SK-N-SH (cell line): Measurements from ENCODE around the gene KCNQ5. TPM values are rescaled to one million over a fixed set of nuclear protein-coding genes. Genes with fewer than 3 reads are reported as not detected.

Source experiments
- CTCF ChIA-PET: fragments of 300-600, 350-600 bp; formaldehyde crosslinking; extraction: SDS; loops from one replicate; lab custom pipeline; 2021; lab: Yijun Ruan, JAX
- POLR2A ChIA-PET: fragments of 350-600 bp; sonication (Branson Sonifier 250); formaldehyde crosslinking; extraction: SDS; loops from one replicate; lab custom pipeline; 2020; ENCODE audit warnings: antibody characterized with exemption, inconsistent platforms; lab: Yijun Ruan, JAX
- DNase-seq: peaks from one replicate; pipeline ENCODE4 v3.0.0; 2012
- H2AFZ ChIP-seq: fragments of 200-600 bp; sonication (generic); 2 replicates; pipeline ENCODE4 v1.8.1; 2016; ENCODE audit warnings: antibody characterized with exemption, mild to moderate bottlenecking, low read depth
- H3F3A ChIP-seq: fragments of 200-600 bp; sonication (generic); replicated peaks from 2 replicates; pipeline ENCODE3; 2016; ENCODE audit warnings: antibody characterized with exemption, mild to moderate bottlenecking; ENCODE audit not compliant: insufficient read depth
- H3K27ac ChIP-seq, 2 experiments: fragments of 200-500 bp in 1 of 2; fragments of 200-600 bp in 1 of 2; sonication (Bioruptor generic) in 1 of 2; sonication (generic), shearing (Covaris generic) in 1 of 2; 2 replicates each; pipeline versions ENCODE4 v1.5.1 to v1.6.1; 2014 to 2016; ENCODE audit warnings: low read depth in 2 of 2, inconsistent platforms in 1 of 2, low read length in 1 of 2, mild to moderate bottlenecking in 1 of 2, mixed read lengths in 1 of 2
- H3K27me3 ChIP-seq: fragments of 200-600 bp; sonication (generic), shearing (Covaris generic); 2 replicates; pipeline ENCODE4 v1.6.1; 2016; ENCODE audit warnings: mixed run types; ENCODE audit not compliant: insufficient read depth
- H3K36me3 ChIP-seq, 2 experiments: fragments of 200-500 bp in 1 of 2; fragments of 200-600 bp in 1 of 2; sonication (Bioruptor generic) in 1 of 2; sonication (generic) in 1 of 2; replicated peaks in 1 of 2; 2 replicates each; pipeline versions ENCODE3 to v1.5.1; 2014 to 2016; ENCODE audit warnings: low read length in 1 of 2, mild to moderate bottlenecking in 1 of 2; ENCODE audit not compliant: insufficient read depth in 2 of 2, control insufficient read depth in 1 of 2
- H3K4me1 ChIP-seq, 2 experiments: fragments of 200-500 bp in 1 of 2; fragments of 200-600 bp in 1 of 2; sonication (Bioruptor generic) in 1 of 2; sonication (generic), shearing (Covaris generic) in 1 of 2; 2 replicates each; pipeline versions ENCODE4 v1.5.1 to v1.6.1; 2014 to 2016; ENCODE audit warnings: low read depth in 1 of 2, low read length in 1 of 2, mixed run types in 1 of 2; ENCODE audit not compliant: insufficient read depth in 2 of 2, control insufficient read depth in 1 of 2
- H3K4me2 ChIP-seq: fragments of 200-600 bp; sonication (generic), shearing (Covaris generic); 2 replicates; pipeline ENCODE4 v1.6.1; 2017; ENCODE audit warnings: mixed run types
- H3K4me3 ChIP-seq, 2 experiments: fragments of 200-500 bp in 1 of 2; fragments of 200-600 bp in 1 of 2; sonication (Bioruptor generic) in 1 of 2; sonication (generic), shearing (Covaris generic) in 1 of 2; 2 replicates each; pipeline versions ENCODE4 v1.5.1 to v1.8.1; 2014 to 2016; ENCODE audit warnings: low read depth in 2 of 2, inconsistent platforms in 1 of 2, low read length in 1 of 2, mild to moderate bottlenecking in 1 of 2, mixed read lengths in 1 of 2, moderate library complexity in 1 of 2
- H3K79me2 ChIP-seq: fragments of 200-600 bp; sonication (generic); 2 replicates; pipeline ENCODE4 v1.8.1; 2017; ENCODE audit warnings: mild to moderate bottlenecking; ENCODE audit not compliant: insufficient read depth
- H3K9ac ChIP-seq: fragments of 200-600 bp; sonication (generic); 2 replicates; pipeline ENCODE4 v1.6.1; 2017; ENCODE audit warnings: mixed run types
- H3K9me2 ChIP-seq: fragments of 200-600 bp; sonication (generic); 2 replicates; pipeline ENCODE4 v1.6.1; 2017; ENCODE audit warnings: mixed run types
- H3K9me3 ChIP-seq: fragments of 200-600 bp; sonication (generic); 2 replicates; pipeline ENCODE4 v1.6.1; 2017; ENCODE audit warnings: mixed run types, mild to moderate bottlenecking, moderate library complexity
- H4K20me1 ChIP-seq: fragments of 200-600 bp; sonication (generic); 2 replicates; pipeline ENCODE4 v1.6.1; 2017; ENCODE audit warnings: mild to moderate bottlenecking, mixed run types; ENCODE audit not compliant: insufficient read depth
- CHD2 ChIP-seq: fragments of 150-350 bp; IDR thresholded peaks from 2 replicates; pipeline ENCODE4 v1.6.1; 2018; ENCODE audit warnings: low read length; ENCODE audit not compliant: partially characterized antibody
- CTCF ChIP-seq: fragments of 200-600 bp; sonication (generic); IDR thresholded peaks from 2 replicates; pipeline ENCODE4 v1.6.1; 2017; ENCODE audit warnings: antibody characterized with exemption, mild to moderate bottlenecking, moderate library complexity
- ELF1 ChIP-seq: IDR thresholded peaks from 2 replicates; pipeline ENCODE4 v1.4.0; 2012
- EP300 ChIP-seq, 2 experiments: IDR thresholded peaks; 2 replicates each; pipeline versions ENCODE4 v1.4.0 to v1.6.1; 2012; ENCODE audit warnings: borderline replicate concordance in 1 of 2, low read depth in 1 of 2, low read length in 1 of 2
- FOSL2 ChIP-seq: IDR thresholded peaks from 2 replicates; pipeline ENCODE4 v1.4.0; 2012; ENCODE audit warnings: low read depth, mild to moderate bottlenecking, moderate library complexity, borderline replicate concordance
- FOXM1 ChIP-seq: IDR thresholded peaks from 2 replicates; pipeline ENCODE4 v1.4.0; 2012; ENCODE audit warnings: low read depth, mild to moderate bottlenecking
- GABPA ChIP-seq: IDR thresholded peaks from 2 replicates; pipeline ENCODE4 v1.4.0; 2012; ENCODE audit warnings: low read depth, mild to moderate bottlenecking
- GATA2 ChIP-seq: sonication (generic); formaldehyde crosslinking; IDR thresholded peaks from 2 replicates; pipeline ENCODE4 v1.5.0; 2020; ENCODE audit warnings: mild to moderate bottlenecking, missing genetic modification reagents
- JUND ChIP-seq: IDR thresholded peaks from 2 replicates; pipeline ENCODE4 v1.4.0; 2012
- MAX ChIP-seq: IDR thresholded peaks from 2 replicates; pipeline ENCODE4 v1.4.0; 2012; ENCODE audit warnings: low read depth
- MEF2A ChIP-seq: IDR thresholded peaks from 2 replicates; pipeline ENCODE4 v1.4.0; 2012; ENCODE audit warnings: low read depth, borderline replicate concordance
- MXI1 ChIP-seq: IDR thresholded peaks from 2 replicates; pipeline ENCODE4 v1.6.1; 2012; ENCODE audit warnings: mild to moderate bottlenecking, low read depth, low read length, improper control_type of control experiment
- NFIC ChIP-seq: IDR thresholded peaks from 2 replicates; pipeline ENCODE4 v1.4.0; 2012; ENCODE audit warnings: borderline replicate concordance
- NRF1 ChIP-seq: IDR thresholded peaks from 2 replicates; pipeline ENCODE4 v1.6.1; 2012; ENCODE audit warnings: low read depth, mild to moderate bottlenecking, low read length
- PBX3 ChIP-seq: IDR thresholded peaks from 2 replicates; pipeline ENCODE4; 2012
- POLR2AphosphoS5 ChIP-seq: IDR thresholded peaks from 2 replicates; pipeline ENCODE4 v1.6.1; 2012; ENCODE audit warnings: low read depth, low read length
- RFX5 ChIP-seq: IDR thresholded peaks from 2 replicates; pipeline ENCODE4 v1.6.1; 2012; ENCODE audit warnings: mild to moderate bottlenecking, improper control_type of control experiment, low read length
- SIN3A ChIP-seq: IDR thresholded peaks from 2 replicates; pipeline ENCODE4 v1.6.1; 2012; ENCODE audit warnings: low read depth, mild to moderate bottlenecking, low read length, moderate library complexity, borderline replicate concordance
- SMC3 ChIP-seq: IDR thresholded peaks from 2 replicates; pipeline ENCODE4 v1.6.1; 2012; ENCODE audit warnings: low read depth, low read length, improper control_type of control experiment
- TAF1 ChIP-seq: IDR thresholded peaks from 2 replicates; pipeline ENCODE4 v1.6.1; 2012; ENCODE audit warnings: low read depth, mild to moderate bottlenecking, low read length, moderate library complexity, borderline replicate concordance
- TCF12 ChIP-seq: IDR thresholded peaks from 2 replicates; pipeline ENCODE4 v1.4.0; 2012
- USF1 ChIP-seq: IDR thresholded peaks from 2 replicates; pipeline ENCODE4 v1.4.0; 2012; ENCODE audit warnings: low read depth, borderline replicate concordance
- USF2 ChIP-seq: fragments of 150-350 bp; IDR thresholded peaks from 2 replicates; pipeline ENCODE4 v1.6.1; 2017; ENCODE audit warnings: antibody characterized with exemption, low read length, low read depth, borderline replicate concordance
- YY1 ChIP-seq: IDR thresholded peaks from 2 replicates; pipeline ENCODE4 v1.4.0; 2012; ENCODE audit warnings: low read depth, mild to moderate bottlenecking
- ZBTB33 ChIP-seq: IDR thresholded peaks from 2 replicates; pipeline ENCODE4 v1.4.0; 2012; ENCODE audit warnings: low read depth, borderline replicate concordance
- WGBS: methylation state at CpG from one replicate; pipeline ENCODE4 v1.1.6; 2017; ENCODE audit warnings: low lambda C conversion rate; 5-methylcytosine and 5-hydroxymethylcytosine counted together
- polyA plus RNA-seq, 3 experiments: library from polyadenylated mRNA; depleted of rRNA; stranded (reverse); fragments of >200 nt; gene quantifications; 2 replicates each; pipeline ENCODE4 v1.2.3, GENCODE V29; 2012

KCNQ5 gene
- polyA plus RNA-seq, 1 of the 3 experiments (the other 2 are of a cell fraction): 3.2 TPM

GRCh38 chr6:73129653-73130443 is 508.0 kb downstream of the KCNQ5 start:
- peak; percentile 52 for DNase-seq
- Histone ChIP-seq H3K27me3 (no peaks in the 10 kb centered on the region), H3K9me2 (no peaks in the 10 kb centered on the region), H3K27ac (no peak overlapping the region), H3K4me1 (peaks cover 0 to 7% of the 10 kb centered on the region in 2 experiments; a peak in 1 of 4 replicates), H3F3A (peaks cover 9% of the 10 kb centered on the region), H3K9ac (no peak overlapping the region), H3K4me2 (no peak overlapping the region), H4K20me1 (no peaks in the 10 kb centered on the region), H3K36me3 (peaks cover 0 to 16% of the 10 kb centered on the region in 2 experiments), H3K79me2 (no peaks in the 10 kb centered on the region), H2AFZ (no peak overlapping the region), H3K4me3 (peak overlapping the region in 1 of 2 experiments; percentile 50; a peak in 1 of 4 replicates), H3K9me3 (no peaks in the 10 kb centered on the region)
- ChIA-PET POLR2A (no interaction called here), CTCF (interaction anchor here (0.6 to 6.3 kb wide), 28 partner anchors 9 to 721 kb away, joined by 3 to 53 read pairs (median 4); no protein-coding TSS in a partner anchor)
- WGBS: 80% methylated on average over 14 of the region's 14 CpGs
- TF ChIP-seq MAX (no peak), TAF1 (no peak), RFX5 (no peak), USF2 (no peak), USF1 (no peak), CTCF (peak; percentile 77), EP300 (IDR thresholded peaks at IDR 0.05; ENCODE audit: borderline replicate concordance in 1 of 2, low read depth in 1 of 2, low read length in 1 of 2) (no peak), JUND (no peak), GABPA (no peak), NFIC (no peak), SMC3 (peak; percentile 79), TCF12 (no peak), PBX3 (no peak), FOXM1 (no peak), MXI1 (no peak), ELF1 (no peak), NRF1 (no peak), YY1 (no peak), MEF2A (no peak), CHD2 (no peak), GATA2 (CRISPR knock-in tag) (no peak), SIN3A (no peak), POLR2AphosphoS5 (no peak), ZBTB33 (0 out of 2 replicates have a peak, but pooled peaks have one; percentile 16), FOSL2 (no peak)
